ENCODE data around the gene CHRNB2. TPM values are rescaled to one million over a fixed set of nuclear protein-coding genes. Genes with fewer than 3 reads are reported as not detected.

CHRNB2 gene
- total RNA-seq, 1 donor = under 0.01 TPM

- DNase-seq (ENCODE audit: insufficient read length, low spot score, missing footprints) = no peak
- H3K4me3 ChIP-seq (ENCODE audit: insufficient read depth, low read length) = no peak overlapping the region
- no peaks in the 10 kb centered on the region for H3K79me2 ChIP-seq (ENCODE audit: insufficient read depth, low read length)
- H3K27ac ChIP-seq (ENCODE audit: low read depth, low read length) = no peak overlapping the region
- H3K4me1 ChIP-seq (ENCODE audit: insufficient read depth, low read length) = no peaks in the 10 kb centered on the region
- H3K4me2 ChIP-seq (ENCODE audit: insufficient read depth, low read length) = no peak overlapping the region
- no peaks in the 10 kb centered on the region for H3K9me3 ChIP-seq (ENCODE audit: low read depth, low read length)
- H4K20me1 ChIP-seq (ENCODE audit: insufficient read depth, low read length) = peaks cover 15% of the 10 kb centered on the region
- H3K36me3 ChIP-seq (ENCODE audit: insufficient read depth, low read length) = peaks cover 95% of the 10 kb centered on the region
- no peak for TF ChIP-seq CTCF (IDR thresholded peaks at IDR 0.05; ENCODE audit: extremely low read depth, low read depth, low read length)
- H3K27me3 ChIP-seq (ENCODE audit: insufficient read depth, low read length) = no peaks in the 10 kb centered on the region
- no peak overlapping the region for H2AFZ ChIP-seq (ENCODE audit: low read length)
Measured at GRCh38 chr1:154586231-154586630, 18.7 kb downstream of the CHRNB2 start.

- no peak overlapping the region for H2AFZ ChIP-seq (ENCODE audit: low read length)
- TF ChIP-seq CTCF (IDR thresholded peaks at IDR 0.05; ENCODE audit: extremely low read depth, low read depth, low read length) = no peak
- no peaks in the 10 kb centered on the region for H3K27me3 ChIP-seq (ENCODE audit: insufficient read depth, low read length)
- peaks cover 98% of the 10 kb centered on the region for H3K36me3 ChIP-seq (ENCODE audit: insufficient read depth, low read length)
- no peak overlapping the region for H3K4me2 ChIP-seq (ENCODE audit: insufficient read depth, low read length)
- H3K4me1 ChIP-seq (ENCODE audit: insufficient read depth, low read length) = no peaks in the 10 kb centered on the region
- H3K79me2 ChIP-seq (ENCODE audit: insufficient read depth, low read length) = no peaks in the 10 kb centered on the region
- H3K9me3 ChIP-seq (ENCODE audit: low read depth, low read length) = no peaks in the 10 kb centered on the region
- H3K4me3 ChIP-seq (ENCODE audit: insufficient read depth, low read length) = no peak overlapping the region
- no peak overlapping the region for H3K27ac ChIP-seq (ENCODE audit: low read depth, low read length)
- peaks cover 15% of the 10 kb centered on the region for H4K20me1 ChIP-seq (ENCODE audit: insufficient read depth, low read length)
- no peak for DNase-seq (ENCODE audit: insufficient read length, low spot score, missing footprints)
Measured at GRCh38 chr1:154586641-154587040, 19.1 kb downstream of the CHRNB2 start.

- no peak overlapping the region for H3K4me3 ChIP-seq (ENCODE audit: insufficient read depth, low read length)
- no peaks in the 10 kb centered on the region for H3K9me3 ChIP-seq (ENCODE audit: low read depth, low read length)
- no peak overlapping the region for H3K27ac ChIP-seq (ENCODE audit: low read depth, low read length)
- peaks cover 95% of the 10 kb centered on the region for H3K36me3 ChIP-seq (ENCODE audit: insufficient read depth, low read length)
- H3K4me1 ChIP-seq (ENCODE audit: insufficient read depth, low read length) = no peaks in the 10 kb centered on the region
- H2AFZ ChIP-seq (ENCODE audit: low read length) = no peak overlapping the region
- peaks cover 2% of the 10 kb centered on the region for H3K79me2 ChIP-seq (ENCODE audit: insufficient read depth, low read length)
- no peaks in the 10 kb centered on the region for H3K27me3 ChIP-seq (ENCODE audit: insufficient read depth, low read length)
- peaks cover 16% of the 10 kb centered on the region for H4K20me1 ChIP-seq (ENCODE audit: insufficient read depth, low read length)
- DNase-seq (ENCODE audit: insufficient read length, low spot score, missing footprints) = no peak
- no peak for TF ChIP-seq CTCF (IDR thresholded peaks at IDR 0.05; ENCODE audit: extremely low read depth, low read depth, low read length)
- no peak overlapping the region for H3K4me2 ChIP-seq (ENCODE audit: insufficient read depth, low read length)
Measured at GRCh38 chr1:154589780-154590179, 22.2 kb downstream of the CHRNB2 start.

GRCh38 chr1:154590756-154591155 lies 23.2 kb downstream of the CHRNB2 start:
- H3K4me3 ChIP-seq (ENCODE audit: insufficient read depth, low read length) = no peak overlapping the region

More at GRCh38 chr1:154590756-154591155, 23.2 kb downstream of the CHRNB2 start:
- Histone ChIP-seq H2AFZ (ENCODE audit: low read length) (no peak overlapping the region), H3K36me3 (ENCODE audit: insufficient read depth, low read length) (peaks cover 94% of the 10 kb centered on the region), H3K79me2 (ENCODE audit: insufficient read depth, low read length) (peaks cover 7% of the 10 kb centered on the region), H3K4me1 (ENCODE audit: insufficient read depth, low read length) (peaks cover 2% of the 10 kb centered on the region), H4K20me1 (ENCODE audit: insufficient read depth, low read length) (peaks cover 17% of the 10 kb centered on the region), H3K27ac (ENCODE audit: low read depth, low read length) (no peak overlapping the region), H3K27me3 (ENCODE audit: insufficient read depth, low read length) (no peaks in the 10 kb centered on the region), H3K4me2 (ENCODE audit: insufficient read depth, low read length) (no peak overlapping the region), H3K9me3 (ENCODE audit: low read depth, low read length) (no peaks in the 10 kb centered on the region)
- TF ChIP-seq CTCF (IDR thresholded peaks at IDR 0.05; ENCODE audit: extremely low read depth, low read depth, low read length) = no peak
- no peak for DNase-seq (ENCODE audit: insufficient read length, low spot score, missing footprints)

Measured in osteoblast (primary cell).